Activated CD4-positive, alpha-beta T cell treated with anti-CD3 and anti-CD28 coated beads for 1 hour (primary cell): ENCODE results near the gene CABP4.

Experiments used
- DNase-seq: peaks from one replicate; pipeline ENCODE4 v3.0.0-alpha.2; 2020

Gene CABP4

GRCh38 chr11:67455054-67455453 is at the start of gene CABP4:
Gene CABP4, plus strand, starts transcription at chr11:67455354. Its CDS starts 70 bp downstream, at chr11:67455424.
- DNase-seq, result no peak

DNA sequence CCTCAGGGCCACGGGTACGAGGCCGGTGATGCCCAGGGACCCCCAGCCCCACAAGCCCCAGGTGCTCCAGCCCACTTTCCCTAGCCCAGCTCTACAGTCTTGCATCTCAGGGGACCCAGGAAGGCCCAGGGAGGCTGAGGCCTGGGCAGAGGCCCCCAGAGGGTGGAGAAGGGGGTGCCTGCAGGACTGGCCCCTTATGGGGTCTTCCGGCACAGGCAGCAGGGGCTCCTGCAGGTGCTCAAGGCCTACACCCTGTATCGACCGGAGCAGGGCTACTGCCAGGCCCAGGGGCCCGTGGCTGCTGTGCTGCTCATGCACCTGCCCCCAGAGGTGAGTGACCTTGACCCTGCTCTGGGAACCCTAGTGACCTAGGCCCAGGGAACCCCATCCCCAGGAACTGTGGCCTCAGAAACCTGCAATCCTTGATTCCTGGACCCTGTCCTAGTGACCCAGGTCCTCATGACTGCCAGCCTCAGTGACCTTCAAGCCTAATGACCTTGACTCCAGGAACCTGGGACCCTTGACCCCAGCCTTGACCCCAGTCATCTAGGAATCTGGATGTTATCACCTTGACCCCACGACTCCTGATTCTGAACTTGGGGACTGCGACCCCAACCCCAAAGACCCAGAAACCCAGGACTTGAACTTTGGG is 49.3 kb upstream of the CABP4 start:
- no peak for DNase-seq

DNA sequence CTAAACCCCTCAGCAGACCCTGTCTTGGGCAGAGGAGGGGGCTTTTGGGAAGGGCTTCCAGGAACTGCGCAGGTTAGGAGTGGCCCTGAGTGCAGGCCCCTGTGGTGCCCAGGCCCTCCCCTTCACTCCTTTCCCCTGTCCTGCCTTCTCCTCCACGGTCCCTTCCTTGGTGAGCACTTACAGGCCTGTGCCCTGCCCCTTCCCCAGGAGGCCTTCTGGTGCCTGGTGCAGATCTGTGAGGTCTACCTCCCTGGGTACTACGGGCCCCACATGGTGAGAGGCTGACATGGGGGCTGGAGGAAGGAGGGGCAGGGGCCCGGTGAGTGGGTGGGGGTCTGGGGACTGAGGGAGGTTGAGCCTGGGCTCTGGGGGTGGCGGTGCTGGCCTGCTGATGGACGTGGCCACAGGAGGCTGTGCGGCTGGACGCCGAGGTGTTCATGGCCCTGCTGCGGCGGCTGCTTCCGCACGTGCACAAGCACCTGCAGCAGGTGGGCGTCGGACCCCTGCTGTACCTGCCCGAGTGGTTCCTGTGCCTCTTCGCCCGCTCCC is 48.7 kb upstream of the CABP4 start:
- DNase-seq, result no peak

- DNase-seq, result no peak
These were observed 48.0 kb upstream of the CABP4 start for GRCh38 chr11:67406969-67407687.

DNA sequence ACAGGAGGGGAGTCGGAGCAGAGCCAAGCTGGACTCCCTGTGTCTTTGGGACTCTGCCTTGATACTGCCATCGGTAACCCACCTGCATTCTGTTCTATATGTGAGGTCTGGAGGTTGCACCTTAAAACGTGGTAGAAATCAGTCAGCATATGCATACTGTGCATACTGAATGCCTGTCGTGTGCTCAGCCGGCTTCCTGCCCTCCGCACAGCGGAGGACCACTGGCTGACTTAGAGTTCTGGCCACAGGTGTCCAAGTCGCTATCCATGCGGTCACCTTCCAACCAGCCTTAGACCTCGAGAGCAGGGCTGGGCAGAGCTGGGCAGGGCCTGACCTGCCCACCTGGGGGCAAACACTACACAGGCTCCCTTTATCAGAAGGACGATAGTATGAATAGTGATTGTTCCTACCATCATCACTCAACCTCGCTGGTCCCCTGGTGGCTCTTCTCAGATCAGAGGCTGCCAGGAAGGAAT is 47.4 kb upstream of the CABP4 start:
- DNase-seq, result no peak

- DNase-seq, result no peak
These were observed 46.5 kb upstream of the CABP4 start for GRCh38 chr11:67408437-67409200.

GRCh38 chr11:67409261-67409666 is 45.9 kb upstream of the CABP4 start:
- peak; percentile 55 for DNase-seq

GRCh38 chr11:67409781-67410368 is 45.3 kb upstream of the CABP4 start:
- DNase-seq, result no peak

- no peak for DNase-seq
These were observed 44.8 kb upstream of the CABP4 start for GRCh38 chr11:67410369-67410831.

- DNase-seq, result no peak
These were observed 44.0 kb upstream of the CABP4 start for GRCh38 chr11:67410984-67411784.

DNA sequence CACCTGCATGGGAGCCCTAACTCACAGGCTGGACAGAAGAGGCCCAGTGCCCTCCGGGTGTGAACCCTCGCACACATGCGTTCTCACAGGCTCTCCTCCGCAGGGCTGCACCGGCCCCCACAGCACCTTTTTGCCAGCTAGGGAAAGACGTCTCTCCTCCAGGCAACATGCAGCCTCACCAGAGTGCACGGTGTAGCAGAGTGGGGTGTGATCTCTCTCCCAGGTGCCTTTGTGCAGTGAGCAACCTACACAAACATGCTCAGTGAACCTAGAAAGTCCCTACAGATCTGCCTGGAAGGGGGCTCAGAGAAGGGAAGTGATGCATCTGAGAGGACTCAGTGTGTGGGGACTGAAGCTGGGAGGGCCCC is 43.4 kb upstream of the CABP4 start:
- DNase-seq, result no peak

DNA sequence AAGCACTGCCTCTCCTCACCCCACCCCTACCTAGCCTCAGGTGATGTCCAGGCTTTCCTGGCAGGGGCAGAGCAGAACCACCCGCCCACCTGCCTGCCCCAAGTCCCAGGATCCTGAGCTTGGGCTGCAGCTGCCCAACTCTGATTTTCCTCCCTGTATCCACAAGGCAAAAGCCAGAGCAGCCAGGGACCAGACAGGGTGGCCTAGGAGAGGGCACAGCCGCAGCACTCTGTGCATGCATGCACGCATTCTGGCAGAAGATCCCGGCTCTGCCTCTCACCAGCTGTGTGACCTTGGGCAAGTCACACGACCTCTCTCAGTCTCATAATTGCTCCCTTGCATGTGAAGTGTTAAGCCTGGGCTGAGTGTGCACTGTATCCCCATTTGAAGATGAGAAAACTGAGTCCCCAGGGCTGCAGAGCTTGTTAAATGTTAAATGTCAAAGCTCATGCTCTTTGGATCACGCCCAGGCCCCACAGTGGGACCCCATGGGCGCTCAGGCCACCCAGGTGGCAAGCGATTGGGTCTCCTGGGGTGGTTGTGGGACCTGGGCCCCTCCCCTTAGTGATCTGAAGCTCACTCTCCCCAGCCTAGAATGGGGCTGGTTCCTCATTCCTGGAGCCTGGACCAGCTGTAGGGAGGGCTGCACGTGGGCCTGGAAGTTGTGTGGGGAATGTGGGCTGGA is 42.5 kb upstream of the CABP4 start:
- DNase-seq, result no peak

- DNase-seq, result no peak
These were observed 41.8 kb upstream of the CABP4 start for GRCh38 chr11:67413266-67413849.

GRCh38 chr11:67415501-67416304 is 39.5 kb upstream of the CABP4 start, which contains the start of gene CARNS1:
Gene CARNS1, plus strand, starts transcription at chr11:67415678. Its CDS starts 522 bp downstream, at chr11:67416200.
- no peak for DNase-seq

- peak; percentile 75 for DNase-seq
These were observed 38.5 kb upstream of the CABP4 start for GRCh38 chr11:67416416-67417335.

DNA sequence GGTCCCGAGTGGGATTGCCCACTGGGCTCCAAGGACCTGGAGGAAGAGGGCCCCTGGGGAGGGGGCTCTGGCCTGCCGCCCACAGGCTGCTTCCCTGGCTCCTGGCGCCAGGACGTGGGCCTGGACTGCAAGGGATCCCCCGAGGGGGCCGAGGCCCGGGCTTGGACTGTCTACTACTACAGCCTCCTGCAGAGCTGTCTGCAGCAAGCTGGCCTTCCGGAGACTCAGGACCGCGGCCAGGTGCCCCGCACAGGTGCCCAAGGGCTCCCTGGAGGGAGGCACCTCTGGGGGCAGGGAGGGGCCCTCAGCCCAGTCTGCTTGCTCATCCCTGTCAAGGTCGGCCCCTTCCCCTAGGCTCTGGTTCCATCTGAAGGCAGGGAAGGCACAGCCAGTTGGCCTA is 37.7 kb upstream of the CABP4 start:
- no peak for DNase-seq

DNA sequence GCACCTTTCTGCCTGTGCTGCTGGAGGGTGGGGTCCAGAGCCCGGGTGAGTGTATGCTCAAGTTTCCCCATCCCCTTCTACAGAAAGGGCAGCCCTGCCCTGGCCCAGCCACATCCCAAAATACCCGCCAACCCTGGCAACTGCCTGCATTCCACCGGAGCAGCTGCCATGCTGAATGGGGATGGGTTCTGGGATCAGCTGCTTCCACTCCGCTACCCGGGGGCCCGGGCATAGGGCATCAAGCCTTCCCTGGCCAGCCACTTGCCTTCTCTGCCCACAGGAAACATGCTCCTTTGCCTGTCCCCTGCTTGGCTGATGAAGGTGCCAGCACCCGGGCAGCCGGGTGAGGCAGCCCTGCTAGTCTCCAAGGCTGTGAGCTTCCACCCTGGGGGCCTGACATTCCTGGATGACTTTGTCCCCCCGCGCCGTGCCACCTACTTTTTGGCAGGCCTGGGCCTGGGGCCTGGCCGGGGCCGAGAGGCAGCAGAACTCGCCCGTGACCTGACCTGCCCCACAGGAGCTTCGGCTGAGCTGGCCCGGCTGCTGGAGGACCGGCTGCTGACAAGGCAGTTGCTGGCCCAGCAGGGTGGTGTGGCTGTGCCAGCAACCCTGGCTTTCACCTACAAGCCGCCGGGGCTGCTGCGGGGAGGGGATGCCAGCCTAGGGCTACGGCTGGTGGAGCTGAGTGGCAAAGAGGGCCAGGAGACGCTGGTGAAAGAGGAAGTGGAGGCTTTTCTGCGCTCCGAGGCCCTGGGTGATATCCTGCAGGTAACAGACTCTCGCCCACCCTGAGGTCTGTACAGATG is 36.5 kb upstream of the CABP4 start:
- DNase-seq, result no peak
